Activated CD4-positive, CD25-positive, alpha-beta regulatory T cell treated with anti-CD3 and anti-CD28 coated beads, Interleukin-2, amount 50 U/mL, for 24 hours (primary cell): Measurements from ENCODE around the gene MYB.
"Not testable (repeated sequence)": the region's sequence is repeated elsewhere in the genome, so short reads cannot be mapped to it uniquely, and the experiment has no call there.

Experiments used
- ATAC-seq, 2 donors: fragments of 150-1000 bp; cut with Tn5 transposase; one replicate each; pipeline ENCODE4 v1.10.0; 2021; ENCODE audit warnings: mild to moderate bottlenecking in 1 of 2, moderate library complexity in 1 of 2

The MYB gene

DNA sequence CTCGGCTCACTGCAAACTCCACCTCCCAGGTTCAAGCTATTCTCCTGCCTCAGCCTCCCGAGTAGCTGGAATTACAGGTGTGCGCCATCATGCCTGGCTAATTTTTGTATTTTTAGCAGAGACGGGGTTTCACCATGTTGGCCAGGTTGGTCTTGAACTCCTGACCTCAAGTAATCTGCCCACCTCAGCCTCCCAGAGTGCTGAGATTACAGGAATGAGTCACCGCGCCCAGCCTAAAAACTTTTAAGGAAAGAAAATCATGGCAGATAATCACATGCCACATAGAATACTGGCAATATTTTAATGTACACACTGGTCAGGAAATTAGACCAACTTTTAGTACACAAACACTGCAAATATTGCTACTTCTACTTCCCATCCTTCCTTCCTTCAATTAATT, 16.7 kb upstream of the MYB start:
- not testable (repeated sequence) for ATAC-seq

- ATAC-seq, result no peak
These were observed 16.1 kb upstream of the MYB start for GRCh38 chr6:135165031-135165430.

GRCh38 chr6:135166515-135166914, 14.6 kb upstream of the MYB start:
- no peak for ATAC-seq

GRCh38 chr6:135167617-135168016, 13.5 kb upstream of the MYB start:
- no peak for ATAC-seq

DNA sequence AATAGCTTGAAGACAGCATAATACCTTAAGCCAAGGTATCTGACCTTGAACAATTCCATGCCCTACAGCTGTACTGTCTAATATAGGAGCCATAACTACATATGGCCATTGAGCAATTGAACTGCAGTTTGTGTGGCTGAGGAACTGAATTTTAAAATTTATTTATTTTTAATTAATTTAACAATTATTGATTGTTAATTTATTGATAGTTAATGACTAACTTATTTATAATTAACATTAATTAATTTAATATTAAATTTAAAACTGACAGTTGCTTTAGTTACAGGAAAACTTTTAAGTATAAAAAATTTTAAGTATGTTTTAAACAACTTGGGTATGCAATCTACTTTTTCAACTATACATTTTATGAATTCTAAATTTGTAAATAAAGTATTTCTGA, 12.3 kb upstream of the MYB start:
- no peak for ATAC-seq

- peak; percentile 63 to 64 for ATAC-seq
These were observed 10.9 kb upstream of the MYB start for GRCh38 chr6:135170238-135170637.

- ATAC-seq, result peak; percentile 82 to 89
These were observed 10.3 kb upstream of the MYB start for GRCh38 chr6:135170849-135171248.

- ATAC-seq, result no peak
These were observed 7.7 kb upstream of the MYB start for GRCh38 chr6:135173242-135173988.

DNA sequence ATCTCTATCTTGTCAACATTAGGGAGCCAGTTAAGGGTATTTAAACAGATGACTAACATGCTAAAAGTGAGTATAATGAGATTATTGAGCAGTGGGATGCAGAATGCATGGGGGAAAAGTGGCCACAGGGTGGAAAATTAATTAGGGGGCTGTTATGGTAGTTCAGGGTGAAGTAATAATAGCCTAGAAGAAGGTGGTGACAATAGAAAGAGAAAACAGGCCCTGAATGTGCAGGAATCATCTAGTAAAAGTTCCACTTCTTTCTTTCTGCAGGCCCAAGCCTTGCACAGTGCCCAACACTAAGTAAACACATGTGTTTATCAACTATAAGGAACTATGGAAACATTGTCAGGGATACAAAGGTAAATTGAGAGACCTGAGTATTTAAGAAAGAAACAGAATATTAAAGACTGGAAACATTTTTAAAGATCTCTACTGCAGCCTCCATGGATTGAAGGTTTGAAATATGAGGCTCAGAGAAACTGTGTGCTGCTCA, 7.1 kb upstream of the MYB start:
- ATAC-seq, result no peak

- no peak for ATAC-seq
These were observed 5.0 kb upstream of the MYB start for GRCh38 chr6:135176058-135176457.

- ATAC-seq, result no peak
These were observed 4.6 kb upstream of the MYB start for GRCh38 chr6:135176464-135176863.

DNA sequence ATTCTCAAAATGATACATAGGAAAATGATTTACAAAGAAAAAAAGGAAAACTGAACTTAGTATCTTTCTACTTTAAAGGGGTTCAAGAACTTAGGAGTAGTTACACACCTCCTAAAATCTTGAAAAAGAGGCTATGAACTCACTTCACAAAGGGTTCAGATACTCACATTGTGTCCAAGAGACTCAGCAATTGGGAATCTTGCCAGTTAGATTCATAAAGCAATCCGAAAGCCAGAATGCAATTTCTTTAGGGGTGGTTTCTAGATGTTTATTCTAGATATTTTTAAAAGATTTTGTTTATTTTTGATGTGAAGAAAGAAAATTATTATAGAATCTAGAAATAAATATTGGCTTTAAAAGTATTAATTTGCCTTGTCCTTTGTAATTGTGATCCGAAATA, 1.7 kb upstream of the MYB start:
- ATAC-seq, result no peak

GRCh38 chr6:135179920-135180541, 1.1 kb upstream of the MYB start:
- ATAC-seq, result peak; percentile 3 to 4

DNA sequence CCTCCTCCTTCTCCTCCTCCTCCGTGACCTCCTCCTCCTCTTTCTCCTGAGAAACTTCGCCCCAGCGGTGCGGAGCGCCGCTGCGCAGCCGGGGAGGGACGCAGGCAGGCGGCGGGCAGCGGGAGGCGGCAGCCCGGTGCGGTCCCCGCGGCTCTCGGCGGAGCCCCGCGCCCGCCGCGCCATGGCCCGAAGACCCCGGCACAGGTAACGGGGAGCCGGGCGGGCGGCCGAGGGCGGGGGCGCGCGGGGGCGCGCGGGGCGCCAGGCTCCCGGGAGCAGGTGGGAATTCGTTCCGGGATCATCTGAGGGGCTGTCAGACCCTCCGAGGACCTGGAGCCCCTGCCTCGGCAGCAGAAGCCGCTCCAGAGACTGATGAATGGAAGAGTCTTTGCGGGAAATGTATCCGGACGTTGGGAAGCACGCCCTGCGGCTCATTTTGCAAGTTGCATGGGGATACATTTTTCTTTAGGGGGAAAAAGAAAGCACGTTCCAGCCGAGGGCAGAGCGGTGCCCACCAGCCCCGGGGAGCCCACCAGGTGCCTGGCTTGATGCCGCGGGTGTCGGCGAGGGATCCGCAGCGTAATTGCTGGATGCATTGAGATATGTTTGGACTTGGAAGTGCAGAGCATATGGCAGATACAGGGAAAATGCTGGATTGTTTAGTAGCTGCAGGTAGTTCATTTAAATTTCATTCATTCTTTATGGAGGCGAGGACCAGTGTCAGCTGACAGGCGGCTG, 394 bp downstream of the MYB start:
- ATAC-seq, result no peak

- ATAC-seq, result no peak
These were observed 1.2 kb downstream of the MYB start for GRCh38 chr6:135182071-135183001.

DNA sequence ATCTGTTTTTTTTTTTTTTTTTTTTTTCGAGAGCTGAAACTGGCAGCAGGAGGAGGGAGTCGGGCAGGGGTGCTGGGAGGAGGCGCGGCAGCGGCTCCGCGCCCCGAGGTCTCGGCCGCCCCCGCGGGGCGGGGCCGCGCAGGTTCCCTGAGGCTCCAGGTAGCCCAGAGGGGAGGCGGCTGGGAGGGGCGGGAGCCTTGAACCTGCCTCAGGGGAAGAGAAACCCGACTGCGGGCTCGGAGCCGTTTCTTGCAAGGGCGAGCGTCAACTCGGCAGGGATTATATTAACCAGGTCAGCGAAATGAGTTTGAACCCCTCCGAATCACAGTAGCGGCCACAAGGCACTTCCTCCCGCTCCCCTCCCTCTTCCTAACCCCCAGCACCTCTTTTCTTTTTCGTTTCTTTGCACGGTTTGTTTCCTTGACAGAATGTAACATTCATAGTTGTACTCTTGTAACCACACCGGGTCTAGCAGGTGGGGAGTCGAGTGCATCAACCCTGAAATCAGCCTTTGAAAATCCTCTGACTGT, 2.0 kb downstream of the MYB start:
- peak; percentile 65 to 77 for ATAC-seq

DNA sequence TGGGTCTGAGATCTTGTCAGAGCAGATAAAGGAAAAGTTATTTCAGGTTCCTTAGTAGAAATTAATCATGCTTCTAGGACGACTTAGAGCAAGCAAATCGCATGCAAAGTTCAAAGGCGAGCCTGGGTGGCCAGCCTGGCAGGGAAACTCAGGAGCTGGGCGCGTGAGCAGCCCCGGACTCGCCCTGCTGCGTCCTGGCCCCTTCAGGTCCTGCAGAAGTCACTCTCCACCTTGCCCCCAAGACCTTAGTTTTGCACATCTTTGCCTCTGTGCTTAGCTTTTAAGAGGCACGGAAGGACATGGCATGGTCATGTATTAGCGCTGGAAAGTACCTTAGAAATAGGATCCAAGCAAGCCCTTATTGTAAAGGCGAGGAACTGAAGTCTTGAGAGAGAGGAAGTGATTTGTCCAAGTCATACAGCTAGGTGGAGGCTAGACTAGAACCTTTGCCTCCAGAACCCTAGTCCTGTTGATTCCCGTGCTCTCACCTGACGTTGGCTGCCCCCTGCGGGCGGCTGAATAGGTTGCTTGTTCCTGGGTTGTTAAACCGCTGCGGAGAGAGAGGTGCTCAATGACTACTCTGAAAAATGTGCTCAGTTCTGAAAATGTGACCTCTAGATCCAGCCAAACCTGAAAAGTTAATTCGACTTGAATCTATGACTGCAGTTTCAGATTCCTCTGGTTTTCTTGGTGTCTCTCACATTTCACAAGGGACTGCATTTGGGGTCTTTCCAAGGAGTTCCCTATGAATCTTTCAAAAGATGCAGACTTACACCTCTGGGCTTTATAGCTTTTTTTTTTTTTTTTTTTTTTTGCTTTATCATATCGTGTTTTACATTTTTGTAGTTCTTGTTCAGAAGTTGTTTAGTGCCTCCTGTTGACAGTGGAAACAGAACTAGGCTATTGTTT, 2.7 kb downstream of the MYB start:
- peak; percentile 43 to 54 for ATAC-seq

GRCh38 chr6:135185483-135185882, 4.4 kb downstream of the MYB start:
- no peak for ATAC-seq

- no peak for ATAC-seq
These were observed 5.1 kb downstream of the MYB start for GRCh38 chr6:135186255-135186654.

DNA sequence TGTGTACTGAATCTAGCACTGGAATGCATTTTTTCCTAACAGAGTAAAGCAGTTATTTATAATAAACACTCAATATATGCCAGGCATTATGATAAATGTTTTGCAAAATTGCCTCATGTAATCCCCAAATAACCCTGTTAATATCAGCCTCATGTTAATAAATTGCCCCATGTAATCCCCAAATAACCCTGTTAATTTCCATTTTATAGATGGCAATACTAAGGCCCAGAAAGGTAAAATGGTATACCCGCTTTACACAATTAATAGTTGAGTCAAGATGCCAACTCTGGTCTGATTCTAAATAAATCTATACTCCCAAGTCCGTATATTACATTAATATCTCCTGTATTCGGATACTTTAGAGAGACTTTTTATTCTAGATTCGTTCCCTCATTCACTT, 6.3 kb downstream of the MYB start:
- no peak for ATAC-seq

GRCh38 chr6:135188718-135189117, 7.6 kb downstream of the MYB start:
- no peak for ATAC-seq
